NCI-H524 (cell line): Measurements from ENCODE around the gene CIAPIN1.

Experiments used
- DNase-seq, 2 experiments: peaks; one replicate each; lab custom pipeline; 2025; lab: John Stamatoyannopoulos, UW

CIAPIN1 gene

DNA sequence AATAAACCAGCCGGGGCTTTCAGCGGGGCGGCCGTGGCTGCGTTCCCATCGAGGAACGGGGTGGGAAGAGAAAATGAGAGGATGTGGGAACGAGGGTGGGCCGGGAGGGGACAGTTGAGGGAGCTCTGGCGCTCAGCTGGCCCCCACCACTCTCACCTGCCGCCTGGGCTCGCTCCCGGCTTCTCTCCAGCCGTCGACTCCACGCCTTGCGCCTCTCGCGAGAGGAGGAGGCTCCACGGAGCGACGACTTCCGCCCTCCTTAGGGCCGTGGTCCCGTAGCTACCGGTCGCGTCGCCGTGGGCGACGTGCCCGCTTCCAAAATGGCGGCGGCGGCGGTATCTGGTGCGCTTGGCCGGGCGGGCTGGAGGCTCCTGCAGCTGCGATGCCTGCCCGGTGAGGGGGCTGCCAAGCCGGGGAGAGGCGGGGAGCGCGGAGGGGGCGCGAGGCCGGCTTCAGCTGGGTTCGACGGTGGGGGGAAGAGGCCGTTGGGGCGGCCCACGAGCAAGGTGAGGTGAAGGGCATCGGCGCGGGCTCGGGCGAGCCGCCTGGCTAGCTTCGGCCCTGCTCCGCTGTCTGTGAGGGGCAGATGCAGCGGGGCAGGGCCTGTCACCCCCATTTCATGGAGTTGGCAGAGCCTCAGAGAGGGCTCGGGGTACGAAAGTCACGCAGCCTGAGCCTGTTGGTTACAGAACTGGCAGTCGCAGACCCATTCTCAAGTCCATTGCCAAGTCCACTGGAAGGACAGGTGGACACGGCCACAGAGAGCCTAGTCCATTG, at the start of gene CIAPIN1, which contains the start of gene COQ9:
TSS of gene CIAPIN1 (minus strand) at position 200 of the 777 bp plus-strand sequence. CDS start 6,457 bp downstream, outside the sequence.
TSS of gene COQ9 (plus strand) at position 294 of the 777 bp plus-strand sequence. CDS start at position 321, 27 bp downstream.
- DNase-seq, result peak; percentile 88 to 96

- no peak for DNase-seq
These were observed 46.6 kb upstream of the CIAPIN1 start for GRCh38 chr16:57493767-57494166.

GRCh38 chr16:57489229-57489628, 42.0 kb upstream of the CIAPIN1 start:
- DNase-seq, result no peak

DNA sequence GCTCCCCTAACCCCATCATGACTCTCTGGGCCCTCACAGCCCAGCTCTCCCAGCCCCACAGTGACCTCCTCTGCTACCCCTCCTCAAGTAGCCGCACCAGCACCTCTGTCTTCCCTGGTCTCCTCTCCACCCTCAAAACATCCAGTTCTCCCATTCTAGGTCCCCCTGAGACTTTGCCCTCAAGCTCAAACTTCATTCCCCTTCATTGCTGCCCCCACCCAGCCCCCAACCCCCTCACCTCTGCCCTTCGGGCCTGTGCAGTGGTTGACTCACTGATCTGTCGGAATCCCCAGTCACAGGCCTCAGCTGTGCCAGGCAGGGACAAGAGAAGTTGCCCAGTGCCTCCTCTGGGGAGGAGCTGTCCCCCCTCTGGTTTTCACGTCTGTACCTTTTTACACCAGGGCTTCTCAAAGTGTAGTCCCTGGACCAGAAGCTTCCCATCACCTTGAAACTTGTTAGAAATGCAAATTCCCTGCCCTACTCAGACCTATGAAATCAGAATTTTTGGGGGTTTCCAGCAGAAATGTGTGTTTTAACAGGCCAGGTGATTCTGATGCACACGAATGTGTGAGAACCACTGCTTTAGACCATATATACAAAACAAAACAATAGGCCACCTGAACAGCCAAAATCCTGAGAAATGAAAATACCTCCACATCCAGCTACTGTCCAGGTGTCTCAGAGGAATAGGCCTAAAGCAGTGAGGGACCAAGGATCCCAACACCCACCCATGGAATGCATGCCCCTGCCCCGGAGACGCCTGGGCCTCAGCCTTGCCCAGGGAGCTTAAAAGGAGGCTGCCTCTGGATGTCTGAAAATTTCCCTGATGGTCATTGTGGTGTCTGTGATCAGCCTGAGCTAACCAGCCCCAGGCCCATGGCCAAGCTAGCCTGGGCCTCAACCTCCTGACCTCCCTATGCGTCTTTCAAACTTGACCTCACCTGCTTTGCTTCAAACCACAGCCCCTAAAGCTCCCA, 40.0 kb upstream of the CIAPIN1 start:
- DNase-seq, result no peak

GRCh38 chr16:57485916-57486857, 39.0 kb upstream of the CIAPIN1 start, which contains the start of gene DOK4:
DOK4 (minus strand) TSS chr16:57486493; CDS start chr16:57479507, 6,986 bp downstream.
- peak; percentile 35 to 57 for DNase-seq

- DNase-seq, result no peak
These were observed 38.1 kb upstream of the CIAPIN1 start for GRCh38 chr16:57485091-57485915.

GRCh38 chr16:57484515-57485005, 37.4 kb upstream of the CIAPIN1 start:
- no peak for DNase-seq

- no peak for DNase-seq
These were observed 36.7 kb upstream of the CIAPIN1 start for GRCh38 chr16:57483725-57484514.

DNA sequence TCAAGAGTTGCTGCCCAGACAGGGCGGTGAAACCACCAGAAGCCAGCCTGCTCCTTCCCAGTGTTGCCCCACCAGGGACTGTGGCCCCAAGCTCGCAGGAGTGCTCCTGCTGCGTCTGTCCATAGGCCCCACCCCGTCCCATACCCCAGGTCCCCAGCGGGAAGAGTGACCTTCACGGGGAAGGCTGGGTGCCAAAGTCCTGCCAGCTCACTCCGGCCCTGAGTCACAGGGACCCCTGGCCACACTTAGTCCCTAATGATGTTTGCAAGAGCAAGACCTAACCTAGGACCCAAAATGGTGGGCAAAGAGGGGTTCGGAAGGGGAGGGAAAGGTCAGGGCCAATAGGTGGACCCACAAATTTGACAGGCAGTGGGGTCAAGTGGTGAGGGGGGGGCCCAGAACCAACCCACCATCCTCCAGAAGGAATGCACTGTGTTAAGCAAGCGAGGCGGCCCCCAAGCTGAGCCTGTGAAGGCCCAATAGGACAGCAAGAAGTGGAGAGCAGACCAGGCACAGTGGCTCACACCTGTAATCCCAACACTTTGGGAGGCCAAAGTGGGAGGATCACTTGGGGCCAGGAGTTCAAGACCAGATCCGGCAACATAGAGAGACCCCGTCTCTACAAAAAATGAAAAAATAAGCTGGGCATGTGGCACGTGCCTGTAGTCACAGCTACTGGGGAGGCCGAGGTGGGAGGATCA, 35.8 kb upstream of the CIAPIN1 start:
- DNase-seq, result no peak

- DNase-seq, result no peak
These were observed 34.2 kb upstream of the CIAPIN1 start for GRCh38 chr16:57481421-57481820.

DNA sequence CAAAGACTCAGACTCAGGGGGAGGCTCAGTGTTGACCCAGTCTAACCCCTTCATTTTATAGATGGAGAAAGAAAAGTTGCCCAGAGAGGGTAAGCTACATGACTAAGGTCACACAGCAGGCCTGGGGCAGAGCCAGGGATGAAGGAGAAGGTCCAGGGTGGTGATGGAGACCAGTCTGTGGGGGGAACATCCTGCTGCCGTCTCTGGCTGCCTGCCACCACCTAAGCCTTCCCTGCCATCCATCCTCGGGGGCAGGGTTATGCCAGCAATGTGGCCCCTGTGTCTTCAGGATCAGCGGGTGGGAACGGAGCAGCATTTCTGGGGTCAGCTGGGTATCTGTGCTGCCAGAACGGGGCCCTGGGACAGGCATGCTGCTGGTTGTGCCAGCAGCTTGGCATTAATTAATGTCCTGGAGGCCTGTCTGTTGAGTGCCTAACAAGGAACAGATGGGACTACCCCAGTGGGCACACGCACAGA, 33.6 kb upstream of the CIAPIN1 start:
- peak; percentile 63 to 82 for DNase-seq

- no peak for DNase-seq
These were observed 33.0 kb upstream of the CIAPIN1 start for GRCh38 chr16:57479976-57480753.

- DNase-seq, result peak; percentile 39 to 61
These were observed 32.2 kb upstream of the CIAPIN1 start for GRCh38 chr16:57479205-57479975.

- no peak for DNase-seq
These were observed 31.4 kb upstream of the CIAPIN1 start for GRCh38 chr16:57478396-57479204.

GRCh38 chr16:57477531-57478202, 30.5 kb upstream of the CIAPIN1 start:
- peak in 1 of 2 experiments; percentile 21 for DNase-seq
